ENCODE measurements around the gene OR56B1. TPM values are rescaled to one million over a fixed set of nuclear protein-coding genes. Genes with fewer than 3 reads are reported as not detected.
"Not testable (repeated sequence)": the region's sequence is repeated elsewhere in the genome, so short reads cannot be mapped to it uniquely, and the experiment has no call there.

OR56B1 gene
- total and polyA plus RNA-seq, 2 donors from 2014 or later: 0.28 TPM; not detected in 1

- DNase-seq: no peak
These were observed 46.0 kb upstream of the OR56B1 start for GRCh38 chr11:5690216-5690615.

GRCh38 chr11:5690736-5691135, 45.5 kb upstream of the OR56B1 start:
- no peak for TF ChIP-seq CTCF (IDR thresholded peaks at IDR 0.05; ENCODE audit: borderline replicate concordance, extremely low read depth, insufficient read depth)
- peak in 1 of 5 donors; percentile 45 for DNase-seq

More at GRCh38 chr11:5690216-5690615, 46.0 kb upstream of the OR56B1 start:
- peaks cover 0 to 3% (median 0%) of the 10 kb centered on the region in 3 donors for H3K4me1 ChIP-seq (ENCODE audit: control insufficient read depth in 2 of 3, insufficient read depth in 2 of 3, low read depth in 1 of 3, low read length in 3 of 3)
- TF ChIP-seq CTCF (IDR thresholded peaks at IDR 0.05; ENCODE audit: borderline replicate concordance, extremely low read depth, insufficient read depth): no peak
- H3K27ac ChIP-seq (ENCODE audit: low read depth in 2 of 2, low read length in 2 of 2): peak overlapping the region; percentile 86 to 89
- H3K27me3 ChIP-seq (ENCODE audit: control insufficient read depth, insufficient read depth, low read length): no peaks in the 10 kb centered on the region
- H3K36me3 ChIP-seq (ENCODE audit: control insufficient read depth in 2 of 3, insufficient read depth in 3 of 3, low read length in 3 of 3): no peaks in the 10 kb centered on the region
- peak overlapping the region; percentile 10 to 87 (median 27) for H3K9ac ChIP-seq (ENCODE audit: low read length in 3 of 3)
- no peak for FAIRE-seq
- H3K4me3 ChIP-seq (ENCODE audit: low read length in 3 of 3): peak overlapping the region in 2 of 3 donors; percentile 62 to 70
- intact Hi-C loops (cut with DNase I): no loop called here
- no peaks in the 10 kb centered on the region for H3K9me3 ChIP-seq (ENCODE audit: control insufficient read depth in 2 of 3, insufficient read depth in 1 of 3, low read length in 3 of 3)

GRCh38 chr11:5691238-5691963, 44.8 kb upstream of the OR56B1 start:
- intact Hi-C loops (cut with DNase I); H3K36me3 ChIP-seq (ENCODE audit: control insufficient read depth in 2 of 3, insufficient read depth in 3 of 3, low read length in 3 of 3); H3K9ac ChIP-seq (ENCODE audit: low read length in 3 of 3); DNase-seq; FAIRE-seq; H3K9me3 ChIP-seq (ENCODE audit: control insufficient read depth in 2 of 3, insufficient read depth in 1 of 3, low read length in 3 of 3); H3K27me3 ChIP-seq (ENCODE audit: control insufficient read depth, insufficient read depth, low read length); H3K4me1 ChIP-seq (ENCODE audit: control insufficient read depth in 2 of 3, insufficient read depth in 2 of 3, low read depth in 1 of 3, low read length in 3 of 3): not testable (repeated sequence)
- peak overlapping the region in 2 of 3 donors; percentile 62 to 70 for H3K4me3 ChIP-seq (ENCODE audit: low read length in 3 of 3)
- peak overlapping the region in 1 of 2 donors; percentile 86 for H3K27ac ChIP-seq (ENCODE audit: low read depth in 2 of 2, low read length in 2 of 2)

More at GRCh38 chr11:5690736-5691135, 45.5 kb upstream of the OR56B1 start:
- H3K27me3 ChIP-seq (ENCODE audit: control insufficient read depth, insufficient read depth, low read length): no peaks in the 10 kb centered on the region
- no peak for FAIRE-seq
- peak overlapping the region; percentile 86 to 89 for H3K27ac ChIP-seq (ENCODE audit: low read depth in 2 of 2, low read length in 2 of 2)
- peak overlapping the region in 2 of 3 donors; percentile 37 to 87 for H3K9ac ChIP-seq (ENCODE audit: low read length in 3 of 3)
- H3K4me3 ChIP-seq (ENCODE audit: low read length in 3 of 3): peak overlapping the region in 2 of 3 donors; percentile 62 to 70
- no peaks in the 10 kb centered on the region for H3K9me3 ChIP-seq (ENCODE audit: control insufficient read depth in 2 of 3, insufficient read depth in 1 of 3, low read length in 3 of 3)
- H3K4me1 ChIP-seq (ENCODE audit: control insufficient read depth in 2 of 3, insufficient read depth in 2 of 3, low read depth in 1 of 3, low read length in 3 of 3): peaks cover 0 to 3% (median 0%) of the 10 kb centered on the region in 3 donors
- H3K36me3 ChIP-seq (ENCODE audit: control insufficient read depth in 2 of 3, insufficient read depth in 3 of 3, low read length in 3 of 3): no peaks in the 10 kb centered on the region
- intact Hi-C loops (cut with DNase I): no loop called here

GRCh38 chr11:5691964-5692361, 44.3 kb upstream of the OR56B1 start:
- DNase-seq: no peak
- FAIRE-seq: peak; percentile 50
- no peak for TF ChIP-seq CTCF (IDR thresholded peaks at IDR 0.05; ENCODE audit: borderline replicate concordance, extremely low read depth, insufficient read depth)
- intact Hi-C loops (cut with DNase I): no loop called here
- no peaks in the 10 kb centered on the region for H3K9me3 ChIP-seq (ENCODE audit: control insufficient read depth in 2 of 3, insufficient read depth in 1 of 3, low read length in 3 of 3)
- no peak overlapping the region for H3K27ac ChIP-seq (ENCODE audit: low read depth in 2 of 2, low read length in 2 of 2)
- H3K4me1 ChIP-seq (ENCODE audit: control insufficient read depth in 2 of 3, insufficient read depth in 2 of 3, low read depth in 1 of 3, low read length in 3 of 3): peaks cover 0 to 3% (median 0%) of the 10 kb centered on the region in 3 donors
- H3K4me3 ChIP-seq (ENCODE audit: low read length in 3 of 3): no peak overlapping the region
- H3K27me3 ChIP-seq (ENCODE audit: control insufficient read depth, insufficient read depth, low read length): no peaks in the 10 kb centered on the region
- H3K9ac ChIP-seq (ENCODE audit: low read length in 3 of 3): no peak overlapping the region
- no peaks in the 10 kb centered on the region for H3K36me3 ChIP-seq (ENCODE audit: control insufficient read depth in 2 of 3, insufficient read depth in 3 of 3, low read length in 3 of 3)

Data from kidney (tissue), 14 donors.